Measurements from ENCODE around the gene CDC42BPA. TPM values are rescaled to one million over a fixed set of nuclear protein-coding genes. Genes with fewer than 3 reads are reported as not detected.

The CDC42BPA gene
- total RNA-seq, 1 experiment from 2014 or later: not detected

DNA sequence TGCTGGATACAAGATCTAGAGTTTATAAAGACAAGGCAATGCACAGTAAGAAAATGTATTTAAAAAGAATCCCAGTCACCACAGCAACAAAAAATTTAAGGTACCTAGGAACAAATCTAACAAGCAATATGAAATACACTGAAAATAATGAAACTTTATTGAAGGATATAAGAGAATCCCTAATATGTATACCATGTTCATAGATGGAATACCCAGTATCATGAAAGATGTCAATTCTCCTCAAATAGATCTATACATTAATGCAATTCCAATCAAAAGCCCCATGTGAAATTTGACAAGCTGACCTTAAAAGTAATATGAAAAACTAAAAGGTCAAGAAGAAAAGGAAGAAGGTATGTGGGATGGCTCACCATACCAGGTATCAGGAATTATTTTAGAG lies 269.0 kb downstream of the CDC42BPA start:
- no peaks in the 10 kb centered on the region for H3K36me3 ChIP-seq (ENCODE audit: insufficient read depth, low read length)
- H4K20me1 ChIP-seq (ENCODE audit: insufficient read depth, low read depth, low read length): no peaks in the 10 kb centered on the region
- no peak overlapping the region for H3K27ac ChIP-seq (ENCODE audit: low read length)
- H3K4me1 ChIP-seq (ENCODE audit: low read length): no peaks in the 10 kb centered on the region
- no peaks in the 10 kb centered on the region for H3K79me2 ChIP-seq (ENCODE audit: low read length)
- no peaks in the 10 kb centered on the region for H3K27me3 ChIP-seq (ENCODE audit: low read length)
- H3K4me3 ChIP-seq (ENCODE audit: low read length): no peak overlapping the region
- H3K9ac ChIP-seq (ENCODE audit: low read length): no peak overlapping the region
- no peak overlapping the region for H3K4me2 ChIP-seq (ENCODE audit: low read depth, low read length, poor library complexity, severe bottlenecking)
- no peak overlapping the region for H2AFZ ChIP-seq (ENCODE audit: low read length)
- DNase-seq: no peak
- no peaks in the 10 kb centered on the region for H3K9me3 ChIP-seq (ENCODE audit: low read length)
- H3K9me2 ChIP-seq (replicated peaks; ENCODE audit: insufficient read depth, low read length): no peaks in the 10 kb centered on the region

DNA sequence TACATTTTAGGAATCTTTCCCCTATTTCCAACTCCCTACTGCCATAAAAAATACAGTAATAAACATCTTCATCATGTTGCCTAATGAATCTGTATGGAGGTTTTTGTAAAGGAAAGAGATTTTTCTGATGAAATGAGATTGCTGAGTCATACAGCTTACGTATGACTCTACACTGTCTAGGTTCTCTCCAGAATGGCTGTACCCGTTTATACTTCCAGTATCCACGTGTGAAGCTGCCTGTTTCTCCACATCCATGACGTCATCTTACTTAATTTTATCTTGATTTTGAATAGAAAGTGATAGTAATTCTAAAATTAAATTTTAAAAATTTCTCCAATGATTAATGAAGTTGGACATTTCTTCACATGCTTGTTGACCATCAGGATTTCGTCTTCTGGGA lies 274.5 kb downstream of the CDC42BPA start:
- H3K4me3 ChIP-seq (ENCODE audit: low read length): no peak overlapping the region
- no peaks in the 10 kb centered on the region for H3K36me3 ChIP-seq (ENCODE audit: insufficient read depth, low read length)
- H3K79me2 ChIP-seq (ENCODE audit: low read length): no peaks in the 10 kb centered on the region
- no peaks in the 10 kb centered on the region for H3K27me3 ChIP-seq (ENCODE audit: low read length)
- no peak overlapping the region for H3K9ac ChIP-seq (ENCODE audit: low read length)
- H2AFZ ChIP-seq (ENCODE audit: low read length): no peak overlapping the region
- H3K9me3 ChIP-seq (ENCODE audit: low read length): no peaks in the 10 kb centered on the region
- H3K27ac ChIP-seq (ENCODE audit: low read length): no peak overlapping the region
- no peaks in the 10 kb centered on the region for H4K20me1 ChIP-seq (ENCODE audit: insufficient read depth, low read depth, low read length)
- no peak overlapping the region for H3K4me2 ChIP-seq (ENCODE audit: low read depth, low read length, poor library complexity, severe bottlenecking)
- peaks cover 5% of the 10 kb centered on the region; the same call in 1 of the 2 replicates for H3K4me1 ChIP-seq (ENCODE audit: low read length)
- no peaks in the 10 kb centered on the region for H3K9me2 ChIP-seq (replicated peaks; ENCODE audit: insufficient read depth, low read length)
- no peak for DNase-seq

DNA sequence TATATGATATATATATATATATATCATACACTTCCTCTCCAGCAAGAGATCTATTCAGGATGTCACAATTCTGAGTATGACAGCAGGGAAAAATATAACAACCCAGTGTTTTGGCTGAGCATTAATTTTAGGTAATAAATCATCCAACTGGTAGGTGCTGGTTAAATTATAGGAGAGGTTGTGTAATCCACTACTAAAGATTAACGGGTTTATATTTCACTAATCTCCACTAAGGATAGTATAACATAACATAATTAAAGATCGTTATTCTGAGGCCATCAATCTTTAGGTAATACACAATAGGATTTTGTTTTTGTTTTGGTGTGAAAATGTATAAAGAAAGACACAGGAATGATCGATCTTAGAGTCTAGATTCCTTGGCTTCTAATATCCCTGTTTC lies 276.0 kb downstream of the CDC42BPA start:
- Histone ChIP-seq H3K4me1 (ENCODE audit: low read length) (peaks cover 5% of the 10 kb centered on the region; the same call in 1 of the 2 replicates), H4K20me1 (ENCODE audit: insufficient read depth, low read depth, low read length) (no peaks in the 10 kb centered on the region), H3K4me3 (ENCODE audit: low read length) (no peak overlapping the region), H3K9me2 (replicated peaks; ENCODE audit: insufficient read depth, low read length) (no peaks in the 10 kb centered on the region), H2AFZ (ENCODE audit: low read length) (no peak overlapping the region), H3K27me3 (ENCODE audit: low read length) (no peaks in the 10 kb centered on the region), H3K27ac (ENCODE audit: low read length) (no peak overlapping the region), H3K79me2 (ENCODE audit: low read length) (no peaks in the 10 kb centered on the region), H3K4me2 (ENCODE audit: low read depth, low read length, poor library complexity, severe bottlenecking) (no peak overlapping the region), H3K9ac (ENCODE audit: low read length) (no peak overlapping the region), H3K9me3 (ENCODE audit: low read length) (no peaks in the 10 kb centered on the region), H3K36me3 (ENCODE audit: insufficient read depth, low read length) (no peaks in the 10 kb centered on the region)
- no peak for DNase-seq

DNA sequence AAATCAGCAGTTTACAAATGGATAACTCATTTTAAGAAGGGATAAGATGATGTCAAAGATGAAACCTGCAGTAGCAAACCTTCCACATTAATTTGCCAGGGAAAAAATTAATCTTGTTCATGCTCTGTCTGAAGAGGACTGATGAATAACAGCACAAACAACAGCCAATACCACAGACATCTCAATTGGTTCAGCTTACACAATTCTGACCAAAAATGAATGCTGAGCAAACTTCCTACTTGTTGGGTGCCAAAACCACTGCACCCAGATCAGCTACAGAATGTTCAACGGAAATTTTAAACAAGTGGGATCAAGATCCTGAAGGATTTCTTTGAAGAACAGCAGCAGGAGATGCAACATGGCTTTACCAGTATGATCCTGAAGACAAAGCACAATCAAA lies 279.9 kb downstream of the CDC42BPA start:
- no peaks in the 10 kb centered on the region for H4K20me1 ChIP-seq (ENCODE audit: insufficient read depth, low read depth, low read length)
- H3K4me2 ChIP-seq (ENCODE audit: low read depth, low read length, poor library complexity, severe bottlenecking): no peak overlapping the region
- H3K27ac ChIP-seq (ENCODE audit: low read length): no peak overlapping the region
- H2AFZ ChIP-seq (ENCODE audit: low read length): no peak overlapping the region
- no peaks in the 10 kb centered on the region for H3K36me3 ChIP-seq (ENCODE audit: insufficient read depth, low read length)
- DNase-seq: no peak
- no peak overlapping the region for H3K4me3 ChIP-seq (ENCODE audit: low read length)
- H3K9me2 ChIP-seq (replicated peaks; ENCODE audit: insufficient read depth, low read length): no peaks in the 10 kb centered on the region
- no peaks in the 10 kb centered on the region for H3K9me3 ChIP-seq (ENCODE audit: low read length)
- H3K79me2 ChIP-seq (ENCODE audit: low read length): no peaks in the 10 kb centered on the region
- no peak overlapping the region for H3K9ac ChIP-seq (ENCODE audit: low read length)
- H3K4me1 ChIP-seq (ENCODE audit: low read length): peaks cover 10% of the 10 kb centered on the region
- H3K27me3 ChIP-seq (ENCODE audit: low read length): no peaks in the 10 kb centered on the region

DNA sequence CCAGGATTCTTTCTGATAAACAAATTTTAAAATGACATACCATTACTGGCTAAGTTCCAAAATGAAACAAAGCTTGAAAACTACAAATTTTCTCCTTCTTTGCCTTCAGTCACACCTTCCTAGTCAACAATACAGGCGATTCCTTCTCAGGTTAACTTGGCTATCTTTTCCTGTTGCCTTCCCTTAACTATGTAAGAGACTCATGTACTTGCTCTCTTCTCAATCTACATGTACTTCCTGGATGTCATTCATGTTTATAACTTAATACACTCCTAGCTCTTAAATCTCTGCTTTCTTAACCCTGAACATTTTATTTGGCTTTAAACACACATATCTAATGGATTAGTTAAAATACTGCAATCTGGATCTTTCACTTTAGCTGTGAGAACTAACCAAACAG lies 281.2 kb downstream of the CDC42BPA start:
- Histone ChIP-seq H3K4me1 (ENCODE audit: low read length) (peaks cover 10% of the 10 kb centered on the region), H3K27me3 (ENCODE audit: low read length) (no peaks in the 10 kb centered on the region), H3K27ac (ENCODE audit: low read length) (no peak overlapping the region), H3K9me3 (ENCODE audit: low read length) (no peaks in the 10 kb centered on the region), H3K4me2 (ENCODE audit: low read depth, low read length, poor library complexity, severe bottlenecking) (no peak overlapping the region), H4K20me1 (ENCODE audit: insufficient read depth, low read depth, low read length) (no peaks in the 10 kb centered on the region), H2AFZ (ENCODE audit: low read length) (no peak overlapping the region), H3K79me2 (ENCODE audit: low read length) (no peaks in the 10 kb centered on the region), H3K36me3 (ENCODE audit: insufficient read depth, low read length) (no peaks in the 10 kb centered on the region), H3K4me3 (ENCODE audit: low read length) (no peak overlapping the region), H3K9me2 (replicated peaks; ENCODE audit: insufficient read depth, low read length) (no peaks in the 10 kb centered on the region), H3K9ac (ENCODE audit: low read length) (no peak overlapping the region)
- DNase-seq: no peak

DNA sequence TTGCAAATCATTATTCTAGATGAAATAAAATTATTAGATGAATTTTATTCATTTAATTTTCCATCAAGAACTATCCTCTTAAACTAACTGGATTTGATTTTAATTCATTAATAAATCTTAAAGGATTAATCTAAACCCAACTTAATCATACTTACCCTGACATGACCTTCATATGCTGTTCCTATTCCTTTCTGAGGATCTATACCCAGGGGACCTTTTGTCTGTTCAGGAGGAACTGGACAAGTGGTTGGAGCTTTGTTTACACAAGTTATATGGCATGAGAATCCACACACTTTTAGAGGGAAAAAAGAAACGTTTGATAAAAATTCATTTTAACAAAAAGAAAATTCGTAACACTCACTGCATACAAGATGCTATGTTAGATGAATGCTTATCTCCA lies 283.0 kb downstream of the CDC42BPA start:
- H2AFZ ChIP-seq (ENCODE audit: low read length): no peak overlapping the region
- no peaks in the 10 kb centered on the region for H3K27me3 ChIP-seq (ENCODE audit: low read length)
- DNase-seq: no peak
- H3K9me3 ChIP-seq (ENCODE audit: low read length): no peaks in the 10 kb centered on the region
- H3K27ac ChIP-seq (ENCODE audit: low read length): no peak overlapping the region
- H3K9ac ChIP-seq (ENCODE audit: low read length): no peak overlapping the region
- H3K79me2 ChIP-seq (ENCODE audit: low read length): no peaks in the 10 kb centered on the region
- no peaks in the 10 kb centered on the region for H3K9me2 ChIP-seq (replicated peaks; ENCODE audit: insufficient read depth, low read length)
- no peaks in the 10 kb centered on the region for H4K20me1 ChIP-seq (ENCODE audit: insufficient read depth, low read depth, low read length)
- H3K4me3 ChIP-seq (ENCODE audit: low read length): no peak overlapping the region
- no peak overlapping the region for H3K4me2 ChIP-seq (ENCODE audit: low read depth, low read length, poor library complexity, severe bottlenecking)
- no peaks in the 10 kb centered on the region for H3K36me3 ChIP-seq (ENCODE audit: insufficient read depth, low read length)
- peaks cover 5% of the 10 kb centered on the region for H3K4me1 ChIP-seq (ENCODE audit: low read length)

DNA sequence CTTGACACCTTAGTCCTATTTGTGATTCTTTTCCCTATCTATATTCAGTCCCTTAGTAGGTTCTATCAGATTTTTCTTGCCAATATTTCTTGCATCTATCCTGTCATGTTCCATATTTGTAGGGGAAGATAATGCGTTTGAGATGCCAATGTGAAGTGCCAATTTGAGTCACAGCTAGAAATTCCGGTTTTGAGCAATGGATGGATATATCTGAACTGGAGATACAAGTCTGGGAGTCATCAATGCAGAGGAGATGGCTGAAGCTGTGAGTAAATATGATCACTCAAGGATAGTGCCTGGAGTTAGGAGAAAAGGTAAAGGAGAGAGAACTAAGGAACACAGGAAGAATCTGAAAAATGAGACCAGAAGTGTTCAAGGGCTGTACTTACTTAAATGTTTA lies 284.4 kb downstream of the CDC42BPA start:
- peaks cover 5% of the 10 kb centered on the region for H3K4me1 ChIP-seq (ENCODE audit: low read length)
- no peaks in the 10 kb centered on the region for H3K36me3 ChIP-seq (ENCODE audit: insufficient read depth, low read length)
- H3K9me2 ChIP-seq (replicated peaks; ENCODE audit: insufficient read depth, low read length): no peaks in the 10 kb centered on the region
- no peak overlapping the region for H3K4me2 ChIP-seq (ENCODE audit: low read depth, low read length, poor library complexity, severe bottlenecking)
- H3K9ac ChIP-seq (ENCODE audit: low read length): no peak overlapping the region
- no peaks in the 10 kb centered on the region for H3K27me3 ChIP-seq (ENCODE audit: low read length)
- no peak overlapping the region for H3K27ac ChIP-seq (ENCODE audit: low read length)
- no peak overlapping the region for H2AFZ ChIP-seq (ENCODE audit: low read length)
- no peak overlapping the region for H3K4me3 ChIP-seq (ENCODE audit: low read length)
- H4K20me1 ChIP-seq (ENCODE audit: insufficient read depth, low read depth, low read length): no peaks in the 10 kb centered on the region
- no peaks in the 10 kb centered on the region for H3K79me2 ChIP-seq (ENCODE audit: low read length)
- H3K9me3 ChIP-seq (ENCODE audit: low read length): no peaks in the 10 kb centered on the region
- DNase-seq: no peak

DNA sequence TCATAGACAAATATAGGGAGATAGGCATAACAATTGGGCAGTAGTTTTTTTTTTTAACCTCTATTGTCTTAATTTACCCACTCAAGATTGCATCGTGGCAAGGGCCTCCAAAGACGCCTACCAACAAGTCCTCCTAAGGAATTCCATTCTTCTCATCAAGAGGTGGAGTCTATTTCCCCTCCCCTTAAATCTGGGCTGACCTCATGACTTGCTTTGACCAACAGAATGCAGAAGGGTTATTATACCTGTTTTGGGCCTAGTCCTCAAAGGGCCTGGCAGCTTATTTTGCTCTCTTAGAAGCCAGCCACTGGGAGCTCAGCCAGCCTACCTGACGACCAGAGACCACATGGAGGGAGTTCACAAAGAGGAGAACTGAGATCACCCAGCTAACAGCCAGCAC lies 285.9 kb downstream of the CDC42BPA start:
- Histone ChIP-seq H3K4me3 (ENCODE audit: low read length) (no peak overlapping the region), H3K4me1 (ENCODE audit: low read length) (peaks cover 5% of the 10 kb centered on the region), H3K79me2 (ENCODE audit: low read length) (no peaks in the 10 kb centered on the region), H3K27me3 (ENCODE audit: low read length) (no peaks in the 10 kb centered on the region), H4K20me1 (ENCODE audit: insufficient read depth, low read depth, low read length) (no peaks in the 10 kb centered on the region), H3K9ac (ENCODE audit: low read length) (no peak overlapping the region), H3K36me3 (ENCODE audit: insufficient read depth, low read length) (no peaks in the 10 kb centered on the region), H3K27ac (ENCODE audit: low read length) (no peak overlapping the region), H3K9me3 (ENCODE audit: low read length) (no peaks in the 10 kb centered on the region), H3K4me2 (ENCODE audit: low read depth, low read length, poor library complexity, severe bottlenecking) (no peak overlapping the region), H2AFZ (ENCODE audit: low read length) (no peak overlapping the region), H3K9me2 (replicated peaks; ENCODE audit: insufficient read depth, low read length) (no peaks in the 10 kb centered on the region)
- DNase-seq: no peak

DNA sequence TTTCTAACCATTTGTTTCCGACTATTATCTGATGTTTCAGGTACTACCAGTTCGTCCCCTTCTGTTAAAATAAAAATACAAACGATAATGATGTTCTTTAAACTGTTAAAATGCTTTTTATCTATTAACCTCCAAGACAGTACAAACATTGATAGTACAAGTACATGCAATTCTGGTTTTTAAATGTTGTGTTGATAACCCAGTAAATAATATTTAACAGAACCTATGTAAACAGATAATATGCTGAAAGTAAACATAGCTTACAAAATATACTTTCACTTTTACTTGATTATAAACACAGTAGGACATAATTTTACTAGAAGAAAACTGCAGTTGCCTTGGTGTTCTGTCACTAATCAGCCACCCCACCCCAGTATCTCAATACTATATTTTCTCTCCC lies 301.3 kb downstream of the CDC42BPA start:
- Histone ChIP-seq H3K9me3 (ENCODE audit: low read length) (no peaks in the 10 kb centered on the region), H3K27ac (ENCODE audit: low read length) (no peak overlapping the region), H3K79me2 (ENCODE audit: low read length) (no peaks in the 10 kb centered on the region), H3K4me2 (ENCODE audit: low read depth, low read length, poor library complexity, severe bottlenecking) (no peak overlapping the region), H3K27me3 (ENCODE audit: low read length) (no peaks in the 10 kb centered on the region), H3K9me2 (replicated peaks; ENCODE audit: insufficient read depth, low read length) (no peaks in the 10 kb centered on the region), H3K9ac (ENCODE audit: low read length) (no peak overlapping the region), H3K4me3 (ENCODE audit: low read length) (no peak overlapping the region), H2AFZ (ENCODE audit: low read length) (no peak overlapping the region), H4K20me1 (ENCODE audit: insufficient read depth, low read depth, low read length) (no peaks in the 10 kb centered on the region), H3K4me1 (ENCODE audit: low read length) (no peaks in the 10 kb centered on the region), H3K36me3 (ENCODE audit: insufficient read depth, low read length) (no peaks in the 10 kb centered on the region)
- no peak for DNase-seq
